Endothelial cell (in vitro differentiated cells): ENCODE measurements around the gene GPR17. TPM values are rescaled to one million over a fixed set of nuclear protein-coding genes. Genes with fewer than 3 reads are reported as not detected.
A peak's percentile ranks its signal among the peaks of the same experiment; 100 is the strongest.

Source experiments
- DNase-seq: peaks from one replicate; pipeline ENCODE4 v3.0.0; 2021; ENCODE audit warnings: low spot score
- H3K27ac Mint-ChIP-seq: one replicate; pipeline ENCODE4 v1.8.0; 2021; ENCODE audit warnings: mixed read lengths, inconsistent platforms; ENCODE audit not compliant: unreplicated experiment
- H3K27me3 Mint-ChIP-seq: one replicate; pipeline ENCODE4 v1.8.0; 2021; ENCODE audit warnings: mild to moderate bottlenecking, moderate library complexity, mixed read lengths, inconsistent platforms; ENCODE audit not compliant: unreplicated experiment
- H3K36me3 Mint-ChIP-seq: one replicate; pipeline ENCODE4 v1.8.0; 2021; ENCODE audit warnings: mild to moderate bottlenecking, low read depth, mixed read lengths, inconsistent platforms; ENCODE audit not compliant: unreplicated experiment
- H3K4me1 Mint-ChIP-seq: one replicate; pipeline ENCODE4 v1.8.0; 2021; ENCODE audit warnings: mild to moderate bottlenecking, mixed read lengths, inconsistent platforms; ENCODE audit not compliant: unreplicated experiment
- H3K4me3 Mint-ChIP-seq: one replicate; pipeline ENCODE4 v1.8.0; 2021; ENCODE audit warnings: mild to moderate bottlenecking, mixed read lengths, inconsistent platforms; ENCODE audit not compliant: unreplicated experiment
- H3K9me3 Mint-ChIP-seq: one replicate; pipeline ENCODE4 v1.8.0; 2021; ENCODE audit warnings: mixed read lengths, inconsistent platforms; ENCODE audit not compliant: unreplicated experiment
- CTCF ChIP-seq: fragments of 200-600 bp; sonication (generic); IDR thresholded peaks from one replicate; pipeline ENCODE4 v1.5.0; 2021; ENCODE audit warnings: antibody characterized with exemption; ENCODE audit not compliant: unreplicated experiment
- total RNA-seq: library from RNA; stranded (reverse); fragmentation: NEBNext Ultra II Directional; extraction: Animal tissue kit (Norgen Biotek cat#: 25700); gene quantifications from one replicate; pipeline ENCODE4 v1.2.1, GENCODE V29; 2021; ENCODE audit not compliant: unreplicated experiment

The GPR17 gene
- total RNA-seq, 1 donor from 2014 or later = 0.15 TPM

- peaks cover 9% of the 10 kb centered on the region for H3K36me3 Mint-ChIP-seq
- H3K9me3 Mint-ChIP-seq = no peaks in the 10 kb centered on the region
- peaks cover 12% of the 10 kb centered on the region for H3K27me3 Mint-ChIP-seq
- no peak overlapping the region for H3K4me3 Mint-ChIP-seq
- no peak for TF ChIP-seq CTCF
- peak overlapping the region; percentile 61 for H3K27ac Mint-ChIP-seq
- H3K4me1 Mint-ChIP-seq = peaks cover 12% of the 10 kb centered on the region
- no peak for DNase-seq
These were observed 943 bp upstream of the GPR17 start for GRCh38 chr2:127645026-127645394.

GRCh38 chr2:127646487-127647241, 711 bp downstream of the GPR17 start:
- DNase-seq = no peak
- Mint-ChIP-seq H3K36me3 (peaks cover 9% of the 10 kb centered on the region), H3K4me1 (peaks cover 12% of the 10 kb centered on the region), H3K27me3 (peaks cover 14% of the 10 kb centered on the region), H3K4me3 (no peak overlapping the region), H3K27ac (no peak overlapping the region), H3K9me3 (no peaks in the 10 kb centered on the region)
- TF ChIP-seq CTCF = no peak

- Mint-ChIP-seq H3K4me1 (peaks cover 16% of the 10 kb centered on the region), H3K4me3 (no peak overlapping the region), H3K9me3 (no peaks in the 10 kb centered on the region), H3K27ac (no peak overlapping the region), H3K36me3 (peaks cover 9% of the 10 kb centered on the region), H3K27me3 (peaks cover 20% of the 10 kb centered on the region)
- TF ChIP-seq CTCF = no peak
- no peak for DNase-seq
These were observed 1.6 kb downstream of the GPR17 start for GRCh38 chr2:127647242-127648190.

- DNase-seq = no peak
- no peak for TF ChIP-seq CTCF
- Mint-ChIP-seq H3K27ac (no peak overlapping the region), H3K36me3 (peaks cover 9% of the 10 kb centered on the region), H3K9me3 (no peaks in the 10 kb centered on the region), H3K4me3 (no peak overlapping the region), H3K27me3 (peaks cover 20% of the 10 kb centered on the region), H3K4me1 (peaks cover 16% of the 10 kb centered on the region)
These were observed 2.4 kb downstream of the GPR17 start for GRCh38 chr2:127648321-127648720.
